WTC11 (cell line): ENCODE measurements around the gene ZNF771. TPM values are rescaled to one million over a fixed set of nuclear protein-coding genes. Genes with fewer than 3 reads are reported as not detected.

Experiments
- ATAC-seq: fragments of 200-7000 bp; cut with Tn5 transposase; 2 replicates; pipeline ENCODE4 v1.10.0; 2021; ENCODE audit warnings: mild to moderate bottlenecking, moderate library complexity
- CTCF ChIA-PET: fragments of 300-600 bp; sonication (Branson Sonifier 250); formaldehyde crosslinking; loops from one replicate; lab custom pipeline; 2021; ENCODE audit warnings: antibody characterized with exemption; lab: Charles Lee
- POLR2A ChIA-PET: fragments of 350-600 bp; sonication (Branson Sonifier 250); formaldehyde crosslinking; loops from one replicate; lab custom pipeline; 2021; ENCODE audit warnings: antibody characterized with exemption; lab: Charles Lee
- DNase-seq: peaks from one replicate; pipeline ENCODE4 v3.0.0; 2021; ENCODE audit warnings: low spot score
- H3K27ac Mint-ChIP-seq: 2 replicates; pipeline ENCODE4 v1.8.0; 2021; ENCODE audit warnings: mixed read lengths
- H3K27me3 Mint-ChIP-seq: 2 replicates; pipeline ENCODE4 v1.8.0; 2021; ENCODE audit warnings: low read depth, mild to moderate bottlenecking, moderate library complexity, mixed read lengths
- H3K36me3 Mint-ChIP-seq: 2 replicates; pipeline ENCODE4 v1.8.0; 2021; ENCODE audit warnings: mixed read lengths
- H3K4me1 Mint-ChIP-seq: 2 replicates; pipeline ENCODE4 v1.8.0; 2022; ENCODE audit warnings: mixed read lengths
- H3K4me3 Mint-ChIP-seq: 2 replicates; pipeline ENCODE4 v1.8.0; 2021; ENCODE audit warnings: mild to moderate bottlenecking, moderate library complexity, mixed read lengths
- H3K9me3 Mint-ChIP-seq: 2 replicates; pipeline ENCODE4 v1.8.0; 2021; ENCODE audit warnings: mixed read lengths
- ATF1 ChIP-seq: sonication (generic); formaldehyde crosslinking; IDR thresholded peaks from 2 replicates; pipeline ENCODE4 v1.8.1; 2023; ENCODE audit warnings: mild to moderate bottlenecking, moderate library complexity, missing genetic modification reagents
- CBFB ChIP-seq: sonication (generic); formaldehyde crosslinking; IDR thresholded peaks from 2 replicates; pipeline ENCODE4 v1.8.1; 2022; ENCODE audit warnings: mild to moderate bottlenecking, low read depth, missing genetic modification reagents
- CREB1 ChIP-seq: sonication (generic); formaldehyde crosslinking; IDR thresholded peaks from 2 replicates; pipeline ENCODE4 v1.8.0; 2023; ENCODE audit warnings: mild to moderate bottlenecking, missing genetic modification reagents
- ESRRA ChIP-seq: sonication (generic); formaldehyde crosslinking; IDR thresholded peaks from 2 replicates; pipeline ENCODE4 v1.8.1; 2022; ENCODE audit warnings: mild to moderate bottlenecking, missing genetic modification reagents, borderline replicate concordance
- FOXJ3 ChIP-seq: sonication (generic); formaldehyde crosslinking; IDR thresholded peaks from 2 replicates; pipeline ENCODE4 v1.9.0; 2021; ENCODE audit warnings: missing genetic modification reagents, mild to moderate bottlenecking, borderline replicate concordance
- GTF2I ChIP-seq: fragments of 250-450 bp; sonication (Bioruptor Pico); conservative IDR thresholded peaks from 2 replicates; pipeline ENCODE4 v1.4.0; 2021; ENCODE audit warnings: mild to moderate bottlenecking
- MYBL2 ChIP-seq: sonication (generic); formaldehyde crosslinking; IDR thresholded peaks from 2 replicates; pipeline ENCODE4 v1.8.1; 2023; ENCODE audit warnings: mild to moderate bottlenecking, moderate library complexity, missing genetic modification reagents
- NFE2L1 ChIP-seq: sonication (generic); formaldehyde crosslinking; IDR thresholded peaks from 2 replicates; pipeline ENCODE4 v1.8.1; 2023; ENCODE audit warnings: missing genetic modification reagents
- ZNF671 ChIP-seq: fragments of 250-450 bp; sonication (Bioruptor Pico); IDR thresholded peaks from 2 replicates; pipeline ENCODE4 v1.8.0; 2021; ENCODE audit warnings: mild to moderate bottlenecking
- total RNA-seq: library from RNA; stranded (reverse); gene quantifications from 3 replicates; pipeline ENCODE4 v1.2.3, GENCODE V29; 2021
- TF ChIP-seq, protein P1 (sequence below): sonication (generic); formaldehyde crosslinking; IDR thresholded peaks from 2 replicates; pipeline ENCODE4 v1.8.1; 2022; ENCODE audit warnings: mild to moderate bottlenecking, missing genetic modification reagents, moderate library complexity, borderline replicate concordance
- TF ChIP-seq, protein P2 (sequence below): sonication (generic); formaldehyde crosslinking; IDR thresholded peaks from 2 replicates; pipeline ENCODE4 v1.8.1; 2022; ENCODE audit warnings: low read depth, mild to moderate bottlenecking, moderate library complexity, missing genetic modification reagents, borderline replicate concordance
- TF ChIP-seq, protein P3 (sequence below): fragments of 250-450 bp; sonication (Bioruptor Pico); IDR thresholded peaks from 2 replicates; pipeline ENCODE4 v1.9.0; 2021; ENCODE audit warnings: moderate library complexity, mild to moderate bottlenecking, inconsistent platforms, borderline replicate concordance
- TF ChIP-seq, protein P4 (sequence below): sonication (generic); formaldehyde crosslinking; IDR thresholded peaks from 2 replicates; pipeline ENCODE4 v1.8.0; 2022; ENCODE audit warnings: mild to moderate bottlenecking, missing genetic modification reagents
- TF ChIP-seq, protein P5 (sequence below): sonication (generic); formaldehyde crosslinking; conservative IDR thresholded peaks from 2 replicates; pipeline ENCODE4 v1.8.1; 2022; ENCODE audit warnings: mild to moderate bottlenecking, missing genetic modification reagents
- TF ChIP-seq, protein P6 (sequence below): sonication (generic); formaldehyde crosslinking; IDR thresholded peaks from 2 replicates; pipeline ENCODE4 v1.8.0; 2022; ENCODE audit warnings: mild to moderate bottlenecking, missing genetic modification reagents
- TF ChIP-seq, protein P7 (sequence below): fragments of 250-450 bp; sonication (Bioruptor Pico); IDR thresholded peaks from 2 replicates; pipeline ENCODE4 v1.9.0; 2021; ENCODE audit warnings: mild to moderate bottlenecking
- TF ChIP-seq, protein P8 (sequence below): sonication (generic); formaldehyde crosslinking; IDR thresholded peaks from 2 replicates; pipeline ENCODE4 v1.8.0; 2022; ENCODE audit warnings: mild to moderate bottlenecking, missing genetic modification reagents

Gene ZNF771
- total RNA-seq, 1 experiment from 2014 or later = 10.0 TPM

DNA sequence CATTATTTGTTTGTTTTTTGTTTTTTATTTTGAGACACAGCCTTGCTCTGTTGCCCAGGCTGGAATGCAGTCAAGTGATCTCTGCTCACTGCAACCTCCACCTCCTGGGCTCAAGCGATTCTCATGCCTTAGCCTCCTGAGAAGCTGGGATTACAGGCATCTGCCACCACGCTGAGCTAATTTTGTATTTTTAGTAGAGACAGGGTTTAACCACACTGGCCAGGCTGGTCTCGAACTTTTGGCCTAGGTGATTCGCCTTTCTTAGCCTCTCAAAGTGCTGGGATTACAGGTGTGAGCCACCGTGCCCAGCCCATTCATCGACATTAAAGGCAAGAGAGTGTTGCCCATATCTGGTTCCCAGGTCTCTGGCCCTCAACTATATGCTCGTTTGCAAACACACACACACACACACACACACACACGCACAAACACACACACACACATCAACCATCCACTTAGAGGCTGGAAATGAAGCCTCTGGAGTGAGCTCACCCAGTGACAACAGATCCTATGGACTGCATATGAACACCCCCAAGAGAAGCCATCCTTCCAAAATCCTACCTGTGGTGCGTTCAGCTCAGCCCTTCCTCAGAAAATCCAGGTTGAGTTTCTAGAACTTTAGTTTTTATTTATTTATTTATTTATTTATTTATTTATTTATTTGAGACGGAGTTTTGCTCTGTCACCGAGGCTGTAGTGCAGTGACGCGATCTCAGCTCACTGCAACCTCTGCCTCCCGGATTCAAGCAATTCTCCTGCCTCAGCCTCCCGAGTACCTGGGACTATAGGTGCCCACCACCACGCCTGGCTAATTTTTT, 50.5 kb downstream of the ZNF771 start:
- TF ChIP-seq ZNF671 (CRISPR knock-in tag) (no peak), MYBL2 (CRISPR knock-in tag) (no peak), CBFB (no peak), ESRRA (no peak), CREB1 (CRISPR knock-in tag) (no peak), ATF1 (CRISPR knock-in tag) (no peak), GTF2I (CRISPR knock-in tag) (no peak), FOXJ3 (CRISPR knock-in tag) (no peak), NFE2L1 (CRISPR knock-in tag) (no peak)
- TF ChIP-seq, protein P1, sequence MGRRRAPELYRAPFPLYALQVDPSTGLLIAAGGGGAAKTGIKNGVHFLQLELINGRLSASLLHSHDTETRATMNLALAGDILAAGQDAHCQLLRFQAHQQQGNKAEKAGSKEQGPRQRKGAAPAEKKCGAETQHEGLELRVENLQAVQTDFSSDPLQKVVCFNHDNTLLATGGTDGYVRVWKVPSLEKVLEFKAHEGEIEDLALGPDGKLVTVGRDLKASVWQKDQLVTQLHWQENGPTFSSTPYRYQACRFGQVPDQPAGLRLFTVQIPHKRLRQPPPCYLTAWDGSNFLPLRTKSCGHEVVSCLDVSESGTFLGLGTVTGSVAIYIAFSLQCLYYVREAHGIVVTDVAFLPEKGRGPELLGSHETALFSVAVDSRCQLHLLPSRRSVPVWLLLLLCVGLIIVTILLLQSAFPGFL (CRISPR knock-in tag) = no peak
- TF ChIP-seq, protein P2, sequence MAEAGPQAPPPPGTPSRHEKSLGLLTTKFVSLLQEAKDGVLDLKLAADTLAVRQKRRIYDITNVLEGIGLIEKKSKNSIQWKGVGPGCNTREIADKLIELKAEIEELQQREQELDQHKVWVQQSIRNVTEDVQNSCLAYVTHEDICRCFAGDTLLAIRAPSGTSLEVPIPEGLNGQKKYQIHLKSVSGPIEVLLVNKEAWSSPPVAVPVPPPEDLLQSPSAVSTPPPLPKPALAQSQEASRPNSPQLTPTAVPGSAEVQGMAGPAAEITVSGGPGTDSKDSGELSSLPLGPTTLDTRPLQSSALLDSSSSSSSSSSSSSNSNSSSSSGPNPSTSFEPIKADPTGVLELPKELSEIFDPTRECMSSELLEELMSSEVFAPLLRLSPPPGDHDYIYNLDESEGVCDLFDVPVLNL (CRISPR knock-in tag) = no peak
- TF ChIP-seq, protein P3, sequence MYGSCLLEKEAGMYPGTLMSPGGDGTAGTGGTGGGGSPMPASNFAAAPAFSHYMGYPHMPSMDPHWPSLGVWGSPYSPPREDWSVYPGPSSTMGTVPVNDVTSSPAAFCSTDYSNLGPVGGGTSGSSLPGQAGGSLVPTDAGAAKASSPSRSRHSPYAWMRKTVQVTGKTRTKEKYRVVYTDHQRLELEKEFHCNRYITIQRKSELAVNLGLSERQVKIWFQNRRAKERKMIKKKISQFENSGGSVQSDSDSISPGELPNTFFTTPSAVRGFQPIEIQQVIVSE (CRISPR knock-in tag) = no peak
- TF ChIP-seq, protein P4, sequence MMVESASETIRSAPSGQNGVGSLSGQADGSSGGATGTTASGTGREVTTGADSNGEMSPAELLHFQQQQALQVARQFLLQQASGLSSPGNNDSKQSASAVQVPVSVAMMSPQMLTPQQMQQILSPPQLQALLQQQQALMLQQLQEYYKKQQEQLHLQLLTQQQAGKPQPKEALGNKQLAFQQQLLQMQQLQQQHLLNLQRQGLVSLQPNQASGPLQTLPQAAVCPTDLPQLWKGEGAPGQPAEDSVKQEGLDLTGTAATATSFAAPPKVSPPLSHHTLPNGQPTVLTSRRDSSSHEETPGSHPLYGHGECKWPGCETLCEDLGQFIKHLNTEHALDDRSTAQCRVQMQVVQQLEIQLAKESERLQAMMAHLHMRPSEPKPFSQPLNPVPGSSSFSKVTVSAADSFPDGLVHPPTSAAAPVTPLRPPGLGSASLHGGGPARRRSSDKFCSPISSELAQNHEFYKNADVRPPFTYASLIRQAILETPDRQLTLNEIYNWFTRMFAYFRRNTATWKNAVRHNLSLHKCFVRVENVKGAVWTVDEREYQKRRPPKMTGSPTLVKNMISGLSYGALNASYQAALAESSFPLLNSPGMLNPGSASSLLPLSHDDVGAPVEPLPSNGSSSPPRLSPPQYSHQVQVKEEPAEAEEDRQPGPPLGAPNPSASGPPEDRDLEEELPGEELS (CRISPR knock-in tag) = no peak
- TF ChIP-seq, protein P5, sequence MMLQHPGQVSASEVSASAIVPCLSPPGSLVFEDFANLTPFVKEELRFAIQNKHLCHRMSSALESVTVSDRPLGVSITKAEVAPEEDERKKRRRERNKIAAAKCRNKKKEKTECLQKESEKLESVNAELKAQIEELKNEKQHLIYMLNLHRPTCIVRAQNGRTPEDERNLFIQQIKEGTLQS (CRISPR knock-in tag) = no peak
- TF ChIP-seq, protein P6, sequence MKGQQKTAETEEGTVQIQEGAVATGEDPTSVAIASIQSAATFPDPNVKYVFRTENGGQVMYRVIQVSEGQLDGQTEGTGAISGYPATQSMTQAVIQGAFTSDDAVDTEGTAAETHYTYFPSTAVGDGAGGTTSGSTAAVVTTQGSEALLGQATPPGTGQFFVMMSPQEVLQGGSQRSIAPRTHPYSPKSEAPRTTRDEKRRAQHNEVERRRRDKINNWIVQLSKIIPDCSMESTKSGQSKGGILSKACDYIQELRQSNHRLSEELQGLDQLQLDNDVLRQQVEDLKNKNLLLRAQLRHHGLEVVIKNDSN (CRISPR knock-in tag) = no peak
- TF ChIP-seq, protein P7, sequence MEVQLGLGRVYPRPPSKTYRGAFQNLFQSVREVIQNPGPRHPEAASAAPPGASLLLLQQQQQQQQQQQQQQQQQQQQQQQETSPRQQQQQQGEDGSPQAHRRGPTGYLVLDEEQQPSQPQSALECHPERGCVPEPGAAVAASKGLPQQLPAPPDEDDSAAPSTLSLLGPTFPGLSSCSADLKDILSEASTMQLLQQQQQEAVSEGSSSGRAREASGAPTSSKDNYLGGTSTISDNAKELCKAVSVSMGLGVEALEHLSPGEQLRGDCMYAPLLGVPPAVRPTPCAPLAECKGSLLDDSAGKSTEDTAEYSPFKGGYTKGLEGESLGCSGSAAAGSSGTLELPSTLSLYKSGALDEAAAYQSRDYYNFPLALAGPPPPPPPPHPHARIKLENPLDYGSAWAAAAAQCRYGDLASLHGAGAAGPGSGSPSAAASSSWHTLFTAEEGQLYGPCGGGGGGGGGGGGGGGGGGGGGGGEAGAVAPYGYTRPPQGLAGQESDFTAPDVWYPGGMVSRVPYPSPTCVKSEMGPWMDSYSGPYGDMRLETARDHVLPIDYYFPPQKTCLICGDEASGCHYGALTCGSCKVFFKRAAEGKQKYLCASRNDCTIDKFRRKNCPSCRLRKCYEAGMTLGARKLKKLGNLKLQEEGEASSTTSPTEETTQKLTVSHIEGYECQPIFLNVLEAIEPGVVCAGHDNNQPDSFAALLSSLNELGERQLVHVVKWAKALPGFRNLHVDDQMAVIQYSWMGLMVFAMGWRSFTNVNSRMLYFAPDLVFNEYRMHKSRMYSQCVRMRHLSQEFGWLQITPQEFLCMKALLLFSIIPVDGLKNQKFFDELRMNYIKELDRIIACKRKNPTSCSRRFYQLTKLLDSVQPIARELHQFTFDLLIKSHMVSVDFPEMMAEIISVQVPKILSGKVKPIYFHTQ (CRISPR knock-in tag) = no peak
- TF ChIP-seq, protein P8, sequence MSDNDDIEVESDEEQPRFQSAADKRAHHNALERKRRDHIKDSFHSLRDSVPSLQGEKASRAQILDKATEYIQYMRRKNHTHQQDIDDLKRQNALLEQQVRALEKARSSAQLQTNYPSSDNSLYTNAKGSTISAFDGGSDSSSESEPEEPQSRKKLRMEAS (CRISPR knock-in tag) = no peak
- H3K27me3 Mint-ChIP-seq = no peaks in the 10 kb centered on the region; the same call in 1 of the 2 replicates
- DNase-seq = no peak
- CTCF ChIA-PET = interaction anchor here (0.9 to 4.3 kb wide), 4 partner anchors 8 to 157 kb away, joined by 3 to 25 read pairs (median 10); partner anchors contain the start of gene DCTPP1
- no peak for ATAC-seq
- no peak overlapping the region for H3K27ac Mint-ChIP-seq
- no peaks in the 10 kb centered on the region for H3K9me3 Mint-ChIP-seq
- POLR2A ChIA-PET = no interaction called here
- H3K36me3 Mint-ChIP-seq = no peaks in the 10 kb centered on the region
- H3K4me3 Mint-ChIP-seq = no peak overlapping the region
- H3K4me1 Mint-ChIP-seq = no peaks in the 10 kb centered on the region; the same call in 1 of the 2 replicates
